ENCODE data around the gene ZNRF3.
"Not testable (repeated sequence)": the region's sequence is repeated elsewhere in the genome, so short reads cannot be mapped to it uniquely, and the experiment has no call there.

ZNRF3 gene

GRCh38 chr22:29012952-29013351 is 129.6 kb downstream of the ZNRF3 start:
- DNase-seq = no peak

- no peak for DNase-seq
Measured at GRCh38 chr22:29014293-29014692, 130.9 kb downstream of the ZNRF3 start.

GRCh38 chr22:29014773-29015172 is 131.4 kb downstream of the ZNRF3 start:
- no peak for DNase-seq

GRCh38 chr22:29016067-29016938 is 132.9 kb downstream of the ZNRF3 start:
- DNase-seq = no peak

- no peak for DNase-seq
Measured at GRCh38 chr22:29018293-29019189, 135.2 kb downstream of the ZNRF3 start.

- no peak for DNase-seq
Measured at GRCh38 chr22:29022101-29022817, 138.9 kb downstream of the ZNRF3 start.

GRCh38 chr22:29023172-29023796 is 139.9 kb downstream of the ZNRF3 start:
- DNase-seq = no peak

- DNase-seq = no peak
Measured at GRCh38 chr22:29026579-29026978, 143.2 kb downstream of the ZNRF3 start.

GRCh38 chr22:29028468-29028867 is 145.1 kb downstream of the ZNRF3 start:
- DNase-seq = no peak

- DNase-seq = no peak
Measured at GRCh38 chr22:29029202-29030000, 146.0 kb downstream of the ZNRF3 start.

GRCh38 chr22:29030016-29030617 is 146.7 kb downstream of the ZNRF3 start:
- no peak for DNase-seq

- DNase-seq = peak; percentile 37
Measured at GRCh38 chr22:29030618-29031226, 147.3 kb downstream of the ZNRF3 start.

- peak; percentile 23 for DNase-seq
Measured at GRCh38 chr22:29031227-29032011, 148.0 kb downstream of the ZNRF3 start.

- no peak for DNase-seq
Measured at GRCh38 chr22:29032014-29032475, 148.7 kb downstream of the ZNRF3 start.

GRCh38 chr22:29032584-29032983 is 149.2 kb downstream of the ZNRF3 start:
- no peak for DNase-seq

GRCh38 chr22:29037340-29037932 is 154.1 kb downstream of the ZNRF3 start:
- DNase-seq = no peak

GRCh38 chr22:29039148-29039547 is 155.8 kb downstream of the ZNRF3 start:
- no peak for DNase-seq

GRCh38 chr22:29039684-29040083 is 156.3 kb downstream of the ZNRF3 start:
- not testable (repeated sequence) for DNase-seq
